GM19395 (cell line): ENCODE results near the gene TSG101.

Source experiments
- ATAC-seq: cut with Tn5 transposase; IDR thresholded peaks from one replicate; pipeline ENCODE4 v1.9.1; 2021; ENCODE audit warnings: mild to moderate bottlenecking, moderate library complexity; ENCODE audit not compliant: unreplicated experiment

Gene TSG101

DNA sequence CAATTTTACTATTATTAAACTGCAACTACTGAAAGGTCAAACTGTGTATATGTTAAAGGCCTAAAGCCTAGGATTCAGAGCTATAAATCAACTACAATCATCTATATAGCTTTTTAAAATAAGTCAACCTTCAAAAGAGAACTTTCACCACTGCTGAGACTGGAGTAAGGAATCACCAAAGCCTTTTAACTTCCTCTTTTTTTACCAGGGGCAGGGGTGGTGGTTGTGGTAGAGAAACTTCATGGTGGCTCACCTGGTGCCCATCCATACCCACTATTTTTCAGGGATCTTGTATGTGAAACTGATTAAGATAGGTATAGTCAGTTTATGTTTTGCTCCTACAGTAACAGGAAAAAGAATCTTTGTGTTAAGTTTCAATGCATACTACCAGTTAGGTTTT lies 31.5 kb downstream of the TSG101 start:
- no peak for ATAC-seq

DNA sequence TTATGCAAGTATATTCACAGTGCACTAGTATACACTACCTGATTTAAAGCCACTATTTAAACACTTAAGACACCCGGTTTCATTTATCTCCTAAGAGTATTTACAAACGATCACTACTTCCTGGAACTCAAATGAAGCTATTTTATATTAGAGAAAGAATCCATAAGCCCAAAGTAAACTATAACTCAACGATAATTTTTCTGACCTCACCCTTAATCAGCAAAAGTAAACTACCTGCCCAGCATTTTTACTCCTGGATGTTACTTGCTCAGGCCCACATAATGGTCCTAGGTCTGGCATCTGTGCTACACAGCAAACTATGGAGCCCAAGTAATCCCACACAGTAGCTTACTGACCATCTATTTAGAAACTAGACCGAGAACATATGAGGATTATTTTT lies 33.4 kb downstream of the TSG101 start:
- ATAC-seq: no peak

DNA sequence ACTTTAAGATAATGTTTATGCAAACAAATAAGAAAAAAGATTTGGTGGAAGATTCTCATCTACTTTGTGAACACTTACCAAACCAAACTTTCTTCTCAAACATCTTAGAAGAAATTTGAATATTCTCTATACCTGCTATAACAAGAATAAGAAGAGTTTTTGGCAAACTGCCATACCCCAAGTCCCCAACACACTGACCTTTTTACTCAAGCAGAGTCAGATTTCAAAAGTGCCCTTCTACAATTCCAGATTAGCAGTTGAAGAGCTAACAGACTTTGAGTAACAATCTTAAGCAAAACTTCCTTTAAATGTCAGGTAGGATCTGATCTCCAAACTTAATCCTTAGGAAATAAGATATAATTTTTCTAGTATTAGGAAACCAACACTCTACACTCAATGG lies 33.9 kb downstream of the TSG101 start:
- no peak for ATAC-seq

DNA sequence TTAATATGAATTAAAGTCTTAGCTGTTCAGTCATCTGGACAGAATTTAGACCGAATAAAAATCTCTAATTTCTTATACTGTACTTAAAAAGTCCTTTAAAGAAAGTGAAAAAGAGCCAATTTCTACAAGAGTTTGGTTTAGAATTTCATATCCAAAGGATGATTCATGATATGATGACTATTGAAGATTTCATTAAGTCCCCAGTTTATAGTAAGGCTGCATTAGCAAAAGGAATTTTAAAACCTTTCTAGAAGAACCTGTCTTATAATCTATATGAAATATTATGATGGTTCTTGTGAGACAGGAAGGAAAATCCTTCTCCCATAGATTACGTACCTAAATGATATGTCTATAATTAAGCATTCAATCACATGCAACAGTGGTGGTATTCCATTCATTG lies 34.8 kb downstream of the TSG101 start:
- no peak for ATAC-seq

DNA sequence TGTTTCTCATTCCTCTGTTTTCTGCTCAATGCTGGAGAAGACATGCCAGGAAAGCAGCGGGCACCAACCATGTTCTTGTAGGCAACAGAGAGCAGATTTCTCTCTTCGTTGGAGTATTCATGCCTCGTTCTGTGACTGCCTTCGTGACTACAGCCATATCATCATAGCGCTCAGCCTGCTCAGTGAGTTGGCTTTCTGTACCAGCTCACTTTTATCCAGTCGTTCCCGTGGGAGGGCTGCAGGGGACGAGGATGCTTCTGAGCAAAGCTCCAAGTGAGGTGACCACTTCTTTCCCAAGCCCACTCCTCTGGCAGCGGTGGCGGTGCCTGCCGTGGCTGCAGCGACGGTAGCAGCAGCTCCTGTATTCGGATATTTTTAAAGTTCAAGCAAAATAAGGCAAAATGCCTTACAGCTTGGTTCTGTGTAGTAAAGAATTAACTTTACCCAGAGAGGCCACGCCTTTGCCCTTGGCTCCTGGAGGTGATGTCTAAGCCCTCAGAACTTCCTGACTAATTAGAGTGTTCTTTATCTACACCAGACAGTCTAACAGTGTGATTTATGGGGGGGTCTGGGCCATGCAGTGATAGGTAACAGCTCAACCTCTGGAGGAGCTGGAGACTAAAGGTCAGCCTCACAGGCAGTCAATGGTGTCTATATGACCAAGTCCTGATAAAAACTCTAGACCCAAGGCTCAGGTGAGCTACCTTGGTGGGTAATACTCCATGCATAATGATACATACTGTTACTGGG lies 35.8 kb downstream of the TSG101 start:
- no peak for ATAC-seq

DNA sequence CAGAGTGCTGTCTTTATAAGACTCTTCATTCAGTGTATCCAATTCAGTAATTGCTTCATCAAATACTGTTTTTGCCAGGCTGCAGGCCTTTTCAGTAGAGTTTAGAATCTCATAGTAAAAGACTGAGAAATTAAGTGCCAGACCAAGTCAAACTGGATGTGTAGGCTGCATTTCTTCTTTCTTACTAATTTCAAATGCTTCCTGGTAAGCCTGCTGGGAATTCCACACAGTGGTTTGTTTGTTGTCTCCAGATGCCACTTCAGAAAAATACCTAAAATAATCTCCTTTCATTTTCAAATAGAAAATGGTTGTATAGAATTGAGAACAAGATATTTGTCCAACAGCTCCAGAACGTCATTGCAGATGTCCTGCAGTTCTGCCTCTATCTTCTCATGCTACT lies 36.4 kb downstream of the TSG101 start:
- ATAC-seq: no peak

DNA sequence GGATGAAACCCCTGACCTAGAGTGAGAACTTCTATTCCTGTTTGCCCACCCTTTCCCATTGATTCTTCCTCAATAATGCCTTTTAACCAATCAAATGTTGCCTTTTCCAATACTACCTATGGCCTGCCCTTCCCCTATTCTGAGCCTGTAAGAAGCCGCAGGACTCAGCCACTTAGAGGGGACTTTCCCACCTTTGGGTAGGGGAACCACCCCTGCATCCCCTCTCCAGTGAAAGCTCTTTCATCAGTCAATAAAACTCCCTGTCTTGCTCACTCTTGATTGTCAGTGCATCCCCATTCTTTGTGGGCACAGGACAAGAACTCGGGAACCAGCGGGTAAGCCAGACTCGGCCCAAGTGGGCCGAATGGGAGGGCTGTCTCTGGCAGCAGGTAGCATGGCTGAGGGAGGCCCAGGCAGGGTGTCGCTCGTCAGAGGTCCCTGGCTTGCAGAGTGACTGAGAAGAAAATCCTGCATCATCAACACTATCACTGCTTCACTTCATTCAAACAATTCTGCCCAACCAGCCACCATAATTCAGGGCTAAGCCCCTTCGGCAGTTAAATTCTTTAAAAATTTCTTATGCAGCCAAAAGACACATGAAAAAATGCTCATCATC lies 40.7 kb downstream of the TSG101 start:
- no peak for ATAC-seq

DNA sequence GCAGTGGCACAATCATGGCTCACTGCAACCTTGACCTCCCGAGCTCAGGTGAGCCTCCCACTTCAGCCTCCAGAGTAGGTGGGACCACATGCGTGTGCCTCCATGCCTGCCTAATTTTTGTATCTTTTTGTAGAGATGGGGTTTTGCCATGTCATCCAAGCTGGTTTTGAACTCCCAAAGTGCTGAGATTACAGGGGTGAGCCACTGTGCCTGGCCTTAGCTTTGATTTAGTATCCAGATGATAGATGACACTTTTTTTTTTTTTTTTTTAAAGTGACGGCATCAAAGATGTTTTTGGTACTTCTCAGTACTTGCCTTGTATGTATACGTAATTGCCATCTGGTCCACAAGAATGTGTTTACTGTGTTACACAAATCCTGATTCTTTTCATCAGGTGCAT lies 47.7 kb downstream of the TSG101 start:
- no peak for ATAC-seq

DNA sequence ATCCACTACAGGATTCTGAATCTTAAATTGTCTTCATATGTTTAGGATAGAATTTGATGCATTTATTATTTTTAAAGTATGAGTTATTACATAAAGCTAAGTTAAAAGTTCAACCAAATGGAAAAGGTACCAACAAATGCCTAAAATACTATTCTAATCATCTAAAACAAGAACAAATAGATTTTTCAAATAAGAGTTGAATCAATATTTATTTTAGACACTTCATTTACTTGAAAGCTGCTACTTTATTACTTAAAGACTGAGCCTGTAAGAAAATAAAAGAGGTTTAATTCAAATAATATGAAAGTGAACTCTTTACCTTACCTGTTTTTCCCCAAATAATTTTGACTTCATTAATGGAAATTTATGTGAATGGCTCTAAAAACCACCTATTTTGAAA lies 54.2 kb downstream of the TSG101 start:
- no peak for ATAC-seq

DNA sequence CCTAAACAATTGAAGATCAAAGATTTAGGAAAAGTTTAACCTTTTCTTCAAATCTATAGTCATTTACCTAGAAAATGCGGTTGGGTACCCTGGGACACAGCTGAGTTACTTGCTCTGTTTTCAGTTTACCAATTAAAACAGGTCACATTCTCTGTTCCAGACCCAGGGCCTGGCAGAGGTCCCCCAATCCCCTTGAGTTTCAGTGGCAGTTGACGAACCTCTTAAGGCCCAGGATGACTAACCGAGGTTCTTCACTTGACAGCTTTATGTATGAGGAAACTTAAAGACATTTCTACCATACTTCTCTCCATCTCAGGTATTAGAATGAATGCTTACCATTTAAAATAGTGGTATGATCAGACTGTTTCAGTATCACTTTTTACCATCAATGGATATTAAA lies 54.7 kb downstream of the TSG101 start:
- ATAC-seq: no peak

DNA sequence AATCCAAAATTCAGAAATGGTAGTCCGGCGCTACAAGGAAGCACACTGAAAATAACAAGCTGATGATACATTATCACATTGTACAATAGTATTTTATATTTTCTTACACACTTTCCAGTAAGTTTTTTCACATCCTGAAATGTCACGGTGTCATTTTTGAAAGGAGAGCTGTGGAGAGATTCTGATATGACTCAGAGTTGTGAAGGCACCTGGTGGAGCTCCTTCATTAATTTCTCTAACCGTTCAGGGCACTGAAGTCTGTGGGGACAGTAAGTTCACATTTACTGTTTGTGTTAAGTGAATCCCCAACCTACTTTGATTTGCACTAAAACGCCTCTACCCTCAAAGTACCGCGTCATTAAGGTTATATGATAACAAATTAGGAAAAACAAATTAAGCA lies 57.8 kb downstream of the TSG101 start:
- no peak for ATAC-seq

DNA sequence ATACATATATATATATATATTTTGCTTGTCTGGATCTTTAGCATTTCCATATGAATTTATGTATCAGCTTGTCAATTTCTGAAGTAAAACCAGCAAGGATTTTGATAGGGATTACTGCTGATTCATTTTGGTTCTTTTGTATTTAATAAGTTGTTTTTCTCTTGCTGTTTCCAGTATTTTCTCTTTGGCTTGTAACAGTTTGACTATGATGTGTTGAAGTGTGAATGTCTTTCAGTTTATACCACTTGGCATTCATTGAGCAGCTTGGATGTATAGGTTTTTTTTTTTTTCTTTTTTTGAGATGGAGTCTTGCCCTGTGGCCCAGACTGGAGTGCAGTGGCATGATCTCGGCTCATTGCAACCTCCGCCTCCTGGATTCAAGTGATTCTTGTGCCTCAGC lies 58.7 kb downstream of the TSG101 start:
- no peak for ATAC-seq

DNA sequence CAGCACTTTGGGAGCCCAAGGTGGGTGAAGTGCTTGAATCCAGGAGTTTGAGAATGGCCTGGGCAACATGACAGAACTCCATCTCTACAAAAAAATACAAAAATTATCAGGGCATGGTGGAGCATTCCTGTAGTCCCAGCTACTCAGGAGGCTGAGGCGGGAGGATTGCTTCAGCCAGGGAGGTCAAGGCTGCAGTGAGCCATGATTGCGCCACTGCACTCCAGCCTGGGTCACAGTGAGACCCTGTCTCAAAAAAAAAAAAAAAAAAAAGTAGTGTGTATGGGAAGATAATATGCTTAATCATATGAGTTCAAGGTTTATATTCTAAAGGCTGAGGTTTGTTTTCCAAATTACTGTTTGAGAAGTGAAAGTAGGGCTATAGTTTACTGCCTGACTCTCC lies 60.3 kb downstream of the TSG101 start:
- ATAC-seq: no peak

DNA sequence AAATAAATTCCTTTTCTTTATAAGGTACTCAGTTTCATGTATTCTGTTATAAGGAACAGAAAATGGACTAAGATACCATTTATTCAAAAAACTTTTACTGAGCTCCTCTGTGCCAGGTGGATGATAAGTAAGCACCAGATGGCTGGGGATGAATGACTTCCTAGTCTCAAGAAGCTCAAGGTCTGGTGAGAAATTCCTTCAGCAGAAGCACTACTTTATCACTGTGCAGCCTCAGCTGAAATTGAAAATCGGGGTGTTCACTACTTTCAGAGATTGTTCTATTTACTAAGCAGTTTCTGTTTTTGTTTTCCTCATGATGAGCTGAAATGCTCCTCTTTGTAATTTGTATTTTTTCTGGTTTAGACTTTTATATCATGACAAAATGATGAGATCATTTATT lies 63.3 kb downstream of the TSG101 start:
- ATAC-seq: no peak

DNA sequence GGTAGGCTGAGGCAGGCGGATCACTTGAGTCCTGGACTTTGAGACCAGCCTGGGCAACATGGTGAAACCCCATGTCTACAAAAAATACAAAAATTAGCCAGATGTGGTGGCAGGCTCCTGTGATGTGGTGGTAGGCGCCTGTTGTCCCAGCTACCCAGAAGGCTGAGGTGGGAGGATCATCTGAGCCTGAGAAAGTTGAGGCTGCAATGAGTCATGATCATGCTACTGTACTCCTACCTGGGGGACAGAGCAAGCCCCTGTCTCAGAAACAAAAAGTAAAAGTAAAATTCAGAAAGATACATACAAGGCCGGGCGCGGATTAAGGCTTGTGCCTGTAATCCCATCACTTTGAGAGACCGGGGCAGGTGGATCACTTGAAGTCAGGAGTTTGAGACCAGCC lies 64.8 kb downstream of the TSG101 start:
- no peak for ATAC-seq

DNA sequence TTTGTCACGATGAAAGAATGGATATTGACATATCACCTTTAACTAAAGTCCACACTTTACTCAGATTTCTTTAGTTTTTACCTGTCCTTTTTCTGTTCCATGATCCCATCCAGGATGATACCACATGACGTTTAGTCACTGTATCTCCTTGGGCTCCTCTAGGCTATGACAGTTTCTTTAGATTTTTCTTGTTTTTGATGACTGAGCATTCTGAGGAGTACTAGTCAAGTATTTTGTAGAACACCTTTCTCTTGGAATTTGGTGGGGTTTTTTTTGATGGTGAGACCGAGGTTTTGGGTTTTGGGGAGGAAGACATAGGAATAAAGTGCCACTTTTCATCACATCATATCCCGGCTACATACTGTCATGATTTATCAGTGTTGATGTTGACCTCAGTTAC lies 67.1 kb downstream of the TSG101 start:
- no peak for ATAC-seq

DNA sequence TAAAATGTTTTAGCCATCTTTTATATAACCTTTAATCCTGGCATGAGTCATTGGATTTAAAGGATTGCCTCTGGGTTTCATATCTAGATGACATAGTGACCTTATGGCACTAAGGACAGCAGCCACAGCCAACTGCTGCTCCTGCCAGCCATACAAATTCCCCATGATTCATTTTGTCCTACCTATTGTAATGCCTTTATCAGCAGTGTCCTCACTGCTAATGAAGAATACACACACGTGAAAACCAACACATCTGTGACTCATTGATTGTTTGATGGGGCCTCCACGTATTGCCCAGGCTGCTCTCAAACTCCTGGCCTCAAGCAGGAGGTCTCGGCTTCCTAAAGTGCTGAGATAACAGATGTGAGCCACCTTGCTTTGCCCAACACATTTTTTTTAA lies 69.3 kb downstream of the TSG101 start:
- ATAC-seq: no peak

DNA sequence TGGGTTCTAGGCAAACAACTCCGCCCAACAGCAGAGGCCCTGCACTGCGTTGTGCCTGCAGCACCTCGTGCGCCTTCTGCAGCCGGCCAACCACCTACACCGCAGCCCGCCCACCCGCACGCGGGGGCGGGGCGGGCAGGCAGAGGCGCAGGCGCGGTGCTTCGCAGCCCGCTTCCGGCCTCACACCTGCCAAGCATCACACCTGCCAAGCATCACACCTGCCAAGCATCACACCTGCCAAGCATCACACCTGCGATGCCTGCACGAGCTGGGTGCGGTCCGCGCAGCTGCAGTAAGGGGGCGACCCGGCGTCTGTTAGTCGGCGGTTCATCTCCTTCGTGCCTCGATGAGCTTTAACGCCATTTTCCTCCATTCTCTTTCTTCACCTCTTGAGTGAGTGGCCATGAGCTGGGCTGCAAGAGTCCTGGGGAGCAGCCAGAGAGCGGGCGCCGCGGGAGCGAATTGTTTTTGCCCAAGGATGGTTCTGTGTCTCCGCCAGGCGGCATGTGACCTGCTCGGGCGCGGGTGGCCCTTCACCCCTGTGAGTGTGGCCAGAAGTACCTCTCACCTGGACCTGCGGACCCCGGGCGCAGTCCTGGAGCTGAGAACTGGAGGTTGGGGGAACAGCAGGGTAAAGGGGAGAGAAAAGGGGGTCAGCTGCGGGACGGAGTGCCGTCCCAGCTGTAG lies 70.9 kb downstream of the TSG101 start, which contains the start of gene LDHAL6A:
Gene LDHAL6A (plus strand): TSS at position 171 of the 687 bp plus-strand sequence. CDS start 825 bp downstream, outside the sequence.
- ATAC-seq: no peak

DNA sequence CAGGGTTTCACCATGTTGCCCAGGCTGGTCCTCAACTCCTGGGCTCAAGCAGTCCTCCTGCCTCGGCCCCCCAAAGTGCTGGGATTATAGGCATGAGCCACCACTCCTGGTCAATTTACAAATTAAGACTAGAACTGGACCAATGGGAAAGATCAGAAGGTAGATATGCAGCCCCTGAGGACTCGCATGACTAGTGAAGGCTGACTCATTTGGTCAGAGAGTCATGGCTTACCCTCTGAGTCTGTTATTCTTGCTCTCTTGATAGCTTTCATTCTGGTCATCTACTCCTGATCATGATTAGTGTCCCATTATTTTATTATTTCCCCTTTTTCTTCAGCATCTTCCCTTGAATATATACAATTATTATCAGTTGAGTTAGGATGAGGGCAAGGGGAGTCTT lies 73.8 kb downstream of the TSG101 start:
- no peak for ATAC-seq

DNA sequence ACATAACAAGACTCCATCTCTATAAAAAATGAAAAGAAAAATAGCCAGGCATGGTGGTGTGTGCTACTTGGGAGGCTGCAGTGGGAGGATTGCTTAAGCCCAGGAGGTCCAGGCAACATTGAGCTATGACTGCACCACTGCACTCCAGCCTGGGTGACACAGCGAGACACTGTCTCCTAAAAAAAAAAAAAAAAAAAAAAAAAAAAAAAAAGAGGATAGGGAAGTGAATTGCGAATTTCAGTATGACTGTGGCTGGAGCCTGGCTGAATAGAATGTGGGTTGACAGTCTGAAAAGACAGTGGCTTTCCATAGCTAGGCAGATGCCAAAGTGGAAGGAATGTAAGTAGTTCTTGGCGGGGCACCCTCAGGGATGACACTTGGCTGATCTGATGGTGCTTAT lies 77.5 kb downstream of the TSG101 start:
- no peak for ATAC-seq

DNA sequence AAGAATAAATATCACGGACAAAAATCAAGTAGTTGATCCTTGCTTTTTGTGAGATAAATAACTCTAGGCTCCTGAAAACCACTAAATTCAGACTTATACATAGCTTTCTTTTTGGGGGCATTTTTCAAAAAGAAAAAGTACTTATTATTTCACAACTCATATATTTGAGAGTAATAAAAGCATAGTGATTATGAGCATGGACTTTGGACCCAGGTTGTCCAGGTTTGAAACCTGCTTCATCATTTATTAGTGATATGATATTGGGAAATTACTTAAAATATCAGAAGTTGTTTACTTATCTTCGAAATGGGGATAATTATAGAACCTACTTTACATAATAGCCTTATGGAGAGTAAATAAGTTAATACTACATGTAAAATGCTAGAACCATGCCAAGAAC lies 88.1 kb downstream of the TSG101 start:
- ATAC-seq: no peak
